SU-DHL-6 (cell line): Measurements from ENCODE around the gene EYS.
A peak's percentile ranks its signal among the peaks of the same experiment; 100 is the strongest.

Experiments
- H2AFZ ChIP-seq: fragments of 200-600 bp; sonication (generic); 2 replicates; pipeline ENCODE4 v1.6.1; 2014; ENCODE audit warnings: low read depth, mild to moderate bottlenecking, moderate library complexity, mixed read lengths, antibody characterized with exemption, low read length; ENCODE audit not compliant: severe bottlenecking
- H3F3A ChIP-seq: fragments of 200-600 bp; shearing (Covaris generic); 2 replicates; pipeline ENCODE4 v1.6.0; 2016; ENCODE audit warnings: antibody characterized with exemption, mild to moderate bottlenecking; ENCODE audit not compliant: insufficient read depth
- H3K27ac ChIP-seq: fragments of 200-600 bp; sonication (generic); 2 replicates; pipeline ENCODE4 v1.5.1; 2016; ENCODE audit warnings: low read depth, mild to moderate bottlenecking, low read length, moderate library complexity, mixed read lengths
- H3K27me3 ChIP-seq: fragments of 200-600 bp; sonication (generic), shearing (Covaris generic); 2 replicates; pipeline ENCODE4 v1.6.0; 2014; ENCODE audit warnings: mild to moderate bottlenecking, low read length
- H3K36me3 ChIP-seq: fragments of 200-600 bp; sonication (generic); 2 replicates; pipeline ENCODE4 v1.6.1; 2014; ENCODE audit warnings: mild to moderate bottlenecking, low read length, mixed read lengths
- H3K4me2 ChIP-seq: fragments of 300-600, 200-600 bp; shearing (Covaris generic), sonication (generic); 2 replicates; pipeline ENCODE4 v1.6.0; 2014; ENCODE audit warnings: low read length, low read depth, mild to moderate bottlenecking; ENCODE audit not compliant: poor library complexity, severe bottlenecking
- H3K4me3 ChIP-seq: fragments of 200-600 bp; sonication (generic); 2 replicates; pipeline ENCODE4 v1.5.1; 2014; ENCODE audit warnings: antibody characterized with exemption, low read length, mild to moderate bottlenecking, mixed read lengths; ENCODE audit not compliant: insufficient read depth, poor library complexity, severe bottlenecking
- H3K79me2 ChIP-seq: fragments of 200-600 bp; sonication (generic); 2 replicates; pipeline ENCODE4 v1.6.1; 2014; ENCODE audit warnings: mild to moderate bottlenecking, low read length, moderate library complexity; ENCODE audit not compliant: insufficient read depth
- H3K9ac ChIP-seq: fragments of 200-600 bp; sonication (generic); 2 replicates; pipeline ENCODE4 v1.7.0; 2014; ENCODE audit warnings: mild to moderate bottlenecking, low read length
- H3K9me2 ChIP-seq: fragments of 200-600 bp; sonication (generic); replicated peaks from 2 replicates; pipeline ENCODE4 v1.6.1; 2014; ENCODE audit warnings: low read length; ENCODE audit not compliant: insufficient read depth
- H3K9me3 ChIP-seq: fragments of 200-600 bp; sonication (generic); 2 replicates; pipeline ENCODE4 v1.6.1; 2014; ENCODE audit warnings: low read length, mixed read lengths; ENCODE audit not compliant: insufficient read depth
- H4K20me1 ChIP-seq: fragments of 200-600 bp; sonication (generic); 2 replicates; pipeline ENCODE4 v1.6.1; 2014; ENCODE audit warnings: low read depth, mild to moderate bottlenecking, antibody characterized with exemption, low read length, moderate library complexity, mixed read lengths
- EZH2phosphoT487 ChIP-seq: fragments of 200-600 bp; sonication (generic), shearing (Covaris generic); conservative IDR thresholded peaks from 2 replicates; pipeline ENCODE4 v1.6.1; 2018; ENCODE audit warnings: mild to moderate bottlenecking, antibody characterized with exemption, low read length, moderate library complexity, mixed read lengths
- TF ChIP-seq, protein P1 (sequence below): fragments of 200-600 bp; sonication (generic); IDR thresholded peaks from one replicate; pipeline ENCODE4 v1.5.1; 2017; ENCODE audit warnings: antibody characterized with exemption, mild to moderate bottlenecking, low read length, moderate library complexity; ENCODE audit not compliant: insufficient read depth, poor library complexity, severe bottlenecking

Gene EYS

DNA sequence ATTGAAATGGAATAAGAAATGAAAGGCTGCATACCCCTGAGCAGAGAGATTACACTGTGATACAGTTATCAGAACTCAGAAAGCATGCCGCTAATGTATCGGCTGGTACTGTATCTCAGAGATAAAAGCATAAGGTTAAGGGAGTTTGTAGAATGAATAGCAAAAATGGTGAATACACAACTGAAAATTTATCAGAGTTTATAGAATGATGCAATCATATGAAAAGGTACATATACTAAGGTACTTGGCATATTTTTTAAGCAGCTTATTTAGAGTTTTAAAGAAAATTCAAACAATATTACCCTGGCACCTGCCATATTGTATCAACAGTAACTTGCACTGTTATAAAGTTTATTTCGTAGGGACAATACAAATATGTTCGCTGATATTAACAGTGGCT, 1707.4 kb downstream of the EYS start:
- TF ChIP-seq, protein P1, sequence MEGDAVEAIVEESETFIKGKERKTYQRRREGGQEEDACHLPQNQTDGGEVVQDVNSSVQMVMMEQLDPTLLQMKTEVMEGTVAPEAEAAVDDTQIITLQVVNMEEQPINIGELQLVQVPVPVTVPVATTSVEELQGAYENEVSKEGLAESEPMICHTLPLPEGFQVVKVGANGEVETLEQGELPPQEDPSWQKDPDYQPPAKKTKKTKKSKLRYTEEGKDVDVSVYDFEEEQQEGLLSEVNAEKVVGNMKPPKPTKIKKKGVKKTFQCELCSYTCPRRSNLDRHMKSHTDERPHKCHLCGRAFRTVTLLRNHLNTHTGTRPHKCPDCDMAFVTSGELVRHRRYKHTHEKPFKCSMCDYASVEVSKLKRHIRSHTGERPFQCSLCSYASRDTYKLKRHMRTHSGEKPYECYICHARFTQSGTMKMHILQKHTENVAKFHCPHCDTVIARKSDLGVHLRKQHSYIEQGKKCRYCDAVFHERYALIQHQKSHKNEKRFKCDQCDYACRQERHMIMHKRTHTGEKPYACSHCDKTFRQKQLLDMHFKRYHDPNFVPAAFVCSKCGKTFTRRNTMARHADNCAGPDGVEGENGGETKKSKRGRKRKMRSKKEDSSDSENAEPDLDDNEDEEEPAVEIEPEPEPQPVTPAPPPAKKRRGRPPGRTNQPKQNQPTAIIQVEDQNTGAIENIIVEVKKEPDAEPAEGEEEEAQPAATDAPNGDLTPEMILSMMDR = no peak
- TF ChIP-seq EZH2phosphoT487 = no peak
- no peak overlapping the region for H3K27ac ChIP-seq
- H3K4me2 ChIP-seq = no peak overlapping the region
- H3K9ac ChIP-seq = no peak overlapping the region
- no peaks in the 10 kb centered on the region for H3K79me2 ChIP-seq
- H3K27me3 ChIP-seq = no peaks in the 10 kb centered on the region
- no peaks in the 10 kb centered on the region for H3K9me2 ChIP-seq
- H3K4me3 ChIP-seq = no peak overlapping the region
- no peaks in the 10 kb centered on the region for H3K36me3 ChIP-seq
- H3K9me3 ChIP-seq = no peaks in the 10 kb centered on the region
- no peaks in the 10 kb centered on the region for H4K20me1 ChIP-seq
- no peaks in the 10 kb centered on the region for H3F3A ChIP-seq
- no peak overlapping the region for H2AFZ ChIP-seq

GRCh38 chr6:63998991-63999390, 1708.0 kb downstream of the EYS start:
- no peaks in the 10 kb centered on the region for H3K9me2 ChIP-seq
- no peaks in the 10 kb centered on the region for H4K20me1 ChIP-seq
- no peaks in the 10 kb centered on the region for H3K36me3 ChIP-seq
- no peak for TF ChIP-seq EZH2phosphoT487
- TF ChIP-seq, protein P1 = no peak
- H3F3A ChIP-seq = no peaks in the 10 kb centered on the region
- H3K4me3 ChIP-seq = no peak overlapping the region
- no peak overlapping the region for H2AFZ ChIP-seq
- H3K9ac ChIP-seq = no peak overlapping the region
- no peaks in the 10 kb centered on the region for H3K9me3 ChIP-seq
- no peak overlapping the region for H3K4me2 ChIP-seq
- no peaks in the 10 kb centered on the region for H3K79me2 ChIP-seq
- H3K27me3 ChIP-seq = no peaks in the 10 kb centered on the region
- H3K27ac ChIP-seq = no peak overlapping the region

DNA sequence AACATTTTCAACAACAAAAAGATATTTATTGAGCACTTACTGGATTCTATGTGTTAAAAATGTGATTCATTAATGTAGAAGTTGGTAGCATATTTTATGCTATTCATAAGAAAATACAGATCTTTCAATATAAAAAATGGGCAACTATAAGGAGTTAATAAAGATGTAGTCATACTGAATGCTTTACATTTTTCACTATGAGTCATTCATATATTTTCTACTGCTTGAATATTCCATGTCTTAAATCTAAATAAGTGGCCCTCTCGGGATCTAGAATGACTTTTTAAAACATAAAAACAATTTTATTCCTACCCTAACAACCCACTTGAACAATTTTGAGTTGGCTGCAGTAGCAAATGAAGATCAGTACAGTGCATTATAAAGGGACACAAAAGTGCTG, 1709.3 kb downstream of the EYS start:
- Histone ChIP-seq H3F3A (no peaks in the 10 kb centered on the region), H3K4me2 (no peak overlapping the region), H3K9me3 (no peaks in the 10 kb centered on the region), H3K36me3 (no peaks in the 10 kb centered on the region), H3K9ac (no peak overlapping the region), H3K9me2 (no peaks in the 10 kb centered on the region), H3K27me3 (no peaks in the 10 kb centered on the region), H3K79me2 (no peaks in the 10 kb centered on the region), H2AFZ (no peak overlapping the region), H3K27ac (no peak overlapping the region), H4K20me1 (no peaks in the 10 kb centered on the region), H3K4me3 (no peak overlapping the region)
- TF ChIP-seq, protein P1 = no peak
- no peak for TF ChIP-seq EZH2phosphoT487

GRCh38 chr6:63997221-63997620, 1709.8 kb downstream of the EYS start:
- no peak for TF ChIP-seq EZH2phosphoT487
- TF ChIP-seq, protein P1 = no peak
- Histone ChIP-seq H3K27ac (no peak overlapping the region), H3K9me3 (no peaks in the 10 kb centered on the region), H3K79me2 (no peaks in the 10 kb centered on the region), H4K20me1 (no peaks in the 10 kb centered on the region), H3K4me2 (no peak overlapping the region), H3K9me2 (no peaks in the 10 kb centered on the region), H3K27me3 (no peaks in the 10 kb centered on the region), H2AFZ (peak overlapping the region; percentile 16), H3K9ac (no peak overlapping the region), H3F3A (no peaks in the 10 kb centered on the region), H3K4me3 (no peak overlapping the region), H3K36me3 (no peaks in the 10 kb centered on the region)
